Endodermal cell (in vitro differentiated cells): ENCODE results near the gene SDK1. TPM values are rescaled to one million over a fixed set of nuclear protein-coding genes. Genes with fewer than 3 reads are reported as not detected.
A peak's percentile ranks its signal among the peaks of the same experiment; 100 is the strongest.

Source experiments
- DNase-seq: peaks from one replicate; pipeline ENCODE4 v3.0.0-alpha.2; 2017
- H3K27ac ChIP-seq: 2 replicates; pipeline ENCODE4 v1.5.1; 2013; ENCODE audit warnings: mild to moderate bottlenecking, low read depth, low read length, moderate library complexity
- H3K27me3 ChIP-seq: 2 replicates; pipeline ENCODE4 v1.6.1; 2013; ENCODE audit warnings: mild to moderate bottlenecking, low read length, moderate library complexity; ENCODE audit not compliant: insufficient read depth, control insufficient read depth, poor library complexity, severe bottlenecking
- H3K36me3 ChIP-seq: 2 replicates; pipeline ENCODE4 v1.7.0; 2013; ENCODE audit warnings: mild to moderate bottlenecking, low read length, moderate library complexity; ENCODE audit not compliant: control insufficient read depth, insufficient read depth
- H3K4me1 ChIP-seq: one replicate; pipeline ENCODE4 v1.7.0; 2013; ENCODE audit warnings: low read length; ENCODE audit not compliant: control insufficient read depth, insufficient read depth
- H3K4me3 ChIP-seq: 2 replicates; pipeline ENCODE4 v1.5.1; 2013; ENCODE audit warnings: mild to moderate bottlenecking, low read length, moderate library complexity
- H3K9ac ChIP-seq: 2 replicates; pipeline ENCODE4 v1.6.1; 2013; ENCODE audit warnings: mild to moderate bottlenecking, low read length, moderate library complexity; ENCODE audit not compliant: poor library complexity, severe bottlenecking; ENCODE audit errors: extremely low read depth
- H3K9me3 ChIP-seq: 2 replicates; pipeline ENCODE4 v1.6.1; 2013; ENCODE audit warnings: mild to moderate bottlenecking, low read length, moderate library complexity; ENCODE audit not compliant: control insufficient read depth
- H3K27ac Mint-ChIP-seq: 2 replicates; pipeline ENCODE4 v1.8.0; 2020; ENCODE audit warnings: mixed read lengths
- H3K27me3 Mint-ChIP-seq: 2 replicates; pipeline ENCODE4 v1.8.0; 2021; ENCODE audit warnings: mild to moderate bottlenecking, mixed read lengths; ENCODE audit not compliant: insufficient read depth
- H3K36me3 Mint-ChIP-seq: 2 replicates; pipeline ENCODE4 v1.8.0; 2020; ENCODE audit warnings: low read depth, mixed read lengths
- H3K4me1 Mint-ChIP-seq: 2 replicates; pipeline ENCODE4 v1.8.0; 2020; ENCODE audit warnings: mixed read lengths
- H3K4me3 Mint-ChIP-seq: 2 replicates; pipeline ENCODE4 v1.8.0; 2020; ENCODE audit warnings: mild to moderate bottlenecking, moderate library complexity, mixed read lengths
- H3K9me3 Mint-ChIP-seq: 2 replicates; pipeline ENCODE4 v1.8.0; 2020; ENCODE audit warnings: mild to moderate bottlenecking, mixed read lengths
- WGBS, 2 experiments: methylation state at CpG; one replicate each; pipeline versions ENCODE4 v1.1.5 to v1.1.7; 2013; ENCODE audit warnings: missing lambda C conversion rate in 2 of 2, mixed read lengths in 1 of 2; ENCODE audit not compliant: insufficient coverage in 1 of 2, insufficient read length in 1 of 2; 5-methylcytosine and 5-hydroxymethylcytosine counted together
- total RNA-seq, 2 donors: library from RNA; stranded (reverse); fragmentation: NEBNext Ultra II Directional in 1 of 2; extraction: Animal tissue kit (Norgen Biotek cat#: 25700) in 1 of 2; gene quantifications; 2 replicates in 1 of 2; 3 replicates in 1 of 2; pipeline ENCODE4 v1.2.1, GENCODE V29; 2021
- TF ChIP-seq, protein P1 (sequence below): fragments of 200-600 bp; sonication (generic); conservative IDR thresholded peaks from 2 replicates; pipeline ENCODE4 v1.5.0; 2021; ENCODE audit warnings: antibody characterized with exemption, mild to moderate bottlenecking

The SDK1 gene
- total RNA-seq, 2 donors from 2014 or later = 22.7 to 23.1 TPM

DNA sequence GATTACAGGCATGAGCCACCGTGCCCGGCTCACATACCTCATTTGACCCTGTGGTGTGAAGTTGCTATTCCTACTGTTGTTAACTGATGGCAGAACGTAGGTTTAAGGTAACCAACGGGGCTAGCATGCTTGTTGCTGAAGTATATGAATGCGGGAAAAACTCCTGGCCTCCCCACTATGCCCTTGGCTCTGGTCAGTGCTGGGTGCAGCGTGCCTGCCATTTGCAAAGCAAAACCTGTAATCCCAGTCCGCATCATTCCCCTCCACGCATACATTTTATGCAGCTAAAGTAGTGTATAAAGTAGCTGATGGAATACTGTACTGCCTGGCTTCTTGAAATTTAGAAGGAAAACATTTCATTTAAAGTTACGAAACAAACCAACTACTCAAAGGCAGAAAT lies 273.3 kb downstream of the SDK1 start:
- Histone ChIP-seq H3K4me3 (no peak overlapping the region), H3K9ac (no peak overlapping the region), H3K4me1 (no peaks in the 10 kb centered on the region), H3K9me3 (peaks cover 37% of the 10 kb centered on the region), H3K27me3 (no peaks in the 10 kb centered on the region), H3K36me3 (no peaks in the 10 kb centered on the region), H3K27ac (no peak overlapping the region)
- Mint-ChIP-seq H3K27ac (no peak overlapping the region), H3K27me3 (peaks cover 12% of the 10 kb centered on the region), H3K36me3 (peaks cover 24% of the 10 kb centered on the region), H3K9me3 (peaks cover 32% of the 10 kb centered on the region), H3K4me3 (no peak overlapping the region), H3K4me1 (peaks cover 16% of the 10 kb centered on the region)
- 95% methylated on average over 8 of the region's 9 CpGs for WGBS, 2 experiments
- TF ChIP-seq, protein P1, sequence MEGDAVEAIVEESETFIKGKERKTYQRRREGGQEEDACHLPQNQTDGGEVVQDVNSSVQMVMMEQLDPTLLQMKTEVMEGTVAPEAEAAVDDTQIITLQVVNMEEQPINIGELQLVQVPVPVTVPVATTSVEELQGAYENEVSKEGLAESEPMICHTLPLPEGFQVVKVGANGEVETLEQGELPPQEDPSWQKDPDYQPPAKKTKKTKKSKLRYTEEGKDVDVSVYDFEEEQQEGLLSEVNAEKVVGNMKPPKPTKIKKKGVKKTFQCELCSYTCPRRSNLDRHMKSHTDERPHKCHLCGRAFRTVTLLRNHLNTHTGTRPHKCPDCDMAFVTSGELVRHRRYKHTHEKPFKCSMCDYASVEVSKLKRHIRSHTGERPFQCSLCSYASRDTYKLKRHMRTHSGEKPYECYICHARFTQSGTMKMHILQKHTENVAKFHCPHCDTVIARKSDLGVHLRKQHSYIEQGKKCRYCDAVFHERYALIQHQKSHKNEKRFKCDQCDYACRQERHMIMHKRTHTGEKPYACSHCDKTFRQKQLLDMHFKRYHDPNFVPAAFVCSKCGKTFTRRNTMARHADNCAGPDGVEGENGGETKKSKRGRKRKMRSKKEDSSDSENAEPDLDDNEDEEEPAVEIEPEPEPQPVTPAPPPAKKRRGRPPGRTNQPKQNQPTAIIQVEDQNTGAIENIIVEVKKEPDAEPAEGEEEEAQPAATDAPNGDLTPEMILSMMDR = no peak
- no peak for DNase-seq

DNA sequence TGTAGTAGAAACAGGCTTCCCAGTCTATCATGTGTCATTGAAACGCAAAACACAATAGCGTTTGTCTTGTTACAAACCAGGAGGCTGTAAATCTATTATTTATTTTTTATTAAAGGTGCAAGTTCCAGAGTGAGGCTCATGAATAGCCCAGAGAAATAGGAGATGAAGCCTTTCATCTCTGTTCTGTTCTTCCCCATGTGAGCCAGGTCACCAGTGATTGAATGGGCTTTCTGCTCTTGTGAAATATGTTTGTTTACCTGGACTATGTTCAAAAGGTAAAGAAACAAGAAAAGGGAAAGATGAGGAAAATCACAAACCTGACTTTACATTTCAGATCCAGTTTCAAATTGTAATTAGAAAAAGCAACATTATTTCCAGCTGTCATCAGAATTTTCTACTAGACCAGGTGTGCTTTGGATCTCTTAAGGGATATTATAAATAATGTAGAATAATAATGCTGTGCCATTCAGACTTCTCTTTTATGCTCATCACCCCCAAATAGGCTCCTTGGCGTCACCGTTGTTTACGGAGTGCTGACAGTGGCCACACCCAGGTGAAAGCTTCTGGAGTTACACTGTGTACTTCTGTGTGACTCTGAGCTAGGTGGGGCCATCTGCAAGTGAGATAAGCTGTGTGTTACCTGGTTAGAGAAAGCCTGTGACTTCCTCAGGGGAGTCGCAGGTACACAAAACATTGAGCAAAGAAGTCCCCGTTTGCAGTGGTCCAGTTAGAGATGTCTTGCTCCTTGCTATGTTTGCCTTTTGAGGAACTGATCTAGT lies 274.9 kb downstream of the SDK1 start:
- Histone ChIP-seq H3K9me3 (peaks cover 51% of the 10 kb centered on the region), H3K27me3 (no peaks in the 10 kb centered on the region), H3K9ac (no peak overlapping the region), H3K27ac (no peak overlapping the region), H3K36me3 (no peaks in the 10 kb centered on the region), H3K4me3 (no peak overlapping the region), H3K4me1 (no peaks in the 10 kb centered on the region)
- Mint-ChIP-seq H3K9me3 (peaks cover 47% of the 10 kb centered on the region), H3K36me3 (peaks cover 32% of the 10 kb centered on the region), H3K27ac (no peak overlapping the region), H3K4me1 (peaks cover 11% of the 10 kb centered on the region), H3K27me3 (peaks cover 2% of the 10 kb centered on the region), H3K4me3 (no peak overlapping the region)
- 91 to 100% methylated on average over 2 to 7 of the region's 7 CpGs for WGBS, 2 experiments
- DNase-seq = no peak
- TF ChIP-seq, protein P1 = no peak

DNA sequence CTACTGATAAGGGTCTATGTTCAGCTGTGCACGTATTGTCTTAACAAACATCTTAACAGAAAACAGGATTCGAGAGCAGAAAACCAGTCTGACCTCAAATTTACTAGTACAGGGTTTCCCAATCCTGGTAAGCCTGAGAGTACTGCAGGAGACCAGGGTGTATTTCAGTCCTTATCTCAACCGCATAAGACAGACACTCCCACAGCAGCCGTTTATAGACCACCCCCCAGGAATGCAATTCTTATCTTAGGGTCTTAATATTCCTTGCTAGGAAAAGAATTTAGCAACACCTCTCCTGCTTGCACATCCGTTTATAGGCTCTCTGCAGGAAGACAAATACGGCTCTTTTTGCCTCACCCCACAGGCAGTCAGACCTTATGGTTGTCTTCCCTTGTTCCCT lies 277.3 kb downstream of the SDK1 start:
- Mint-ChIP-seq H3K27me3 (no peaks in the 10 kb centered on the region), H3K36me3 (peaks cover 37% of the 10 kb centered on the region), H3K4me3 (no peak overlapping the region), H3K9me3 (peaks cover 55% of the 10 kb centered on the region), H3K27ac (no peak overlapping the region), H3K4me1 (peaks cover 11% of the 10 kb centered on the region)
- no peak overlapping the region for H3K9ac ChIP-seq
- no peak overlapping the region for H3K4me3 ChIP-seq
- H3K27me3 ChIP-seq = no peaks in the 10 kb centered on the region
- H3K27ac ChIP-seq = no peak overlapping the region
- H3K4me1 ChIP-seq = no peaks in the 10 kb centered on the region
- H3K9me3 ChIP-seq = peaks cover 51% of the 10 kb centered on the region
- WGBS, 2 experiments = 92 to 96% methylated on average over 4 to 6 of the region's 6 CpGs
- TF ChIP-seq, protein P1 = no peak
- peak; percentile 59 for DNase-seq
- no peaks in the 10 kb centered on the region for H3K36me3 ChIP-seq
